ENCODE results near the gene RWDD1. TPM values are rescaled to one million over a fixed set of nuclear protein-coding genes. Genes with fewer than 3 reads are reported as not detected.

The RWDD1 gene
- total RNA-seq, 2 experiments from 2014 or later = 44.3 to 46.0 TPM

GRCh38 chr6:116568111-116568510, 3.2 kb upstream of the RWDD1 start:
- intact Hi-C loops (cut with micrococcal nuclease) = loop anchor here (10.0 kb wide), 1 partner anchor 283 kb away; no protein-coding TSS in a partner anchor
- no peaks in the 10 kb centered on the region for H3K9me3 Mint-ChIP-seq
- ChIA-PET POLR2A (no interaction called here), CTCF (interaction anchor here (0.6 to 1.7 kb wide), 2 partner anchors 103 to 280 kb away, joined by 3 to 7 read pairs; no protein-coding TSS in a partner anchor)
- DNase-seq (no peak), ATAC-seq (no peak)
- no peak overlapping the region for H3K27ac Mint-ChIP-seq
- TF ChIP-seq CTCF (IDR thresholded peaks at IDR 0.05) = no peak
- peaks cover 2% of the 10 kb centered on the region for H3K27me3 Mint-ChIP-seq
- H3K36me3 Mint-ChIP-seq (ENCODE audit: low read depth) = no peaks in the 10 kb centered on the region
- no peak overlapping the region for H3K4me3 Mint-ChIP-seq
- peaks cover 17% of the 10 kb centered on the region for H3K4me1 Mint-ChIP-seq (ENCODE audit: low read depth)

- TF ChIP-seq CTCF (IDR thresholded peaks at IDR 0.05) = no peak
- CTCF ChIA-PET = interaction anchor here (1.7 to 3.8 kb wide), 2 partner anchors 9 to 281 kb away, joined by 7 to 40 read pairs; no protein-coding TSS in a partner anchor
- H3K27me3 Mint-ChIP-seq = peaks cover 1% of the 10 kb centered on the region
- no peak for DNase-seq
- H3K4me1 Mint-ChIP-seq (ENCODE audit: low read depth) = peaks cover 26% of the 10 kb centered on the region
- POLR2A ChIA-PET = interaction anchor here (1.0 kb wide), 1 partner anchor 291 kb away, joined by 3 read pairs; no protein-coding TSS in a partner anchor
- intact Hi-C loops (cut with micrococcal nuclease) = loop anchor here (10.0 kb wide), 1 partner anchor 284 kb away; no protein-coding TSS in a partner anchor
- no peaks in the 10 kb centered on the region for H3K36me3 Mint-ChIP-seq (ENCODE audit: low read depth)
- ATAC-seq = no peak
- no peak overlapping the region for H3K4me3 Mint-ChIP-seq
- H3K9me3 Mint-ChIP-seq = no peaks in the 10 kb centered on the region
- H3K27ac Mint-ChIP-seq = no peak overlapping the region
These were observed 2.2 kb upstream of the RWDD1 start for GRCh38 chr6:116568821-116569755.

- intact Hi-C loops (cut with micrococcal nuclease) = no loop called here
- Mint-ChIP-seq H3K36me3 (ENCODE audit: low read depth) (peaks cover 10% of the 10 kb centered on the region), H3K4me3 (peak overlapping the region; percentile 95), H3K27ac (peak overlapping the region; percentile 96), H3K4me1 (ENCODE audit: low read depth) (peaks cover 37% of the 10 kb centered on the region), H3K27me3 (no peaks in the 10 kb centered on the region), H3K9me3 (no peaks in the 10 kb centered on the region)
- POLR2A ChIA-PET = interaction anchor here (0.6 to 1.6 kb wide), 11 partner anchors 8 to 299 kb away, joined by 3 to 5 read pairs (median 3); partner anchors contain the start of gene ZUP1
- no peak for TF ChIP-seq CTCF (IDR thresholded peaks at IDR 0.05)
- no peak for ATAC-seq
- CTCF ChIA-PET = interaction anchor here (1.1 to 3.8 kb wide), 8 partner anchors 9 to 299 kb away, joined by 3 to 40 read pairs (median 4); no protein-coding TSS in a partner anchor
- no peak for DNase-seq
These were observed 338 bp downstream of the RWDD1 start for GRCh38 chr6:116571683-116572000.

- no peaks in the 10 kb centered on the region for H3K27me3 Mint-ChIP-seq
- peak overlapping the region; percentile 96 for H3K27ac Mint-ChIP-seq
- no peak for ATAC-seq
- no peak for TF ChIP-seq CTCF (IDR thresholded peaks at IDR 0.05)
- H3K36me3 Mint-ChIP-seq (ENCODE audit: low read depth) = peaks cover 14% of the 10 kb centered on the region
- intact Hi-C loops (cut with micrococcal nuclease) = no loop called here
- POLR2A ChIA-PET = interaction anchor here (0.6 to 1.3 kb wide), 7 partner anchors 10 to 299 kb away, joined by 3 to 6 read pairs (median 3); partner anchors contain the start of gene ZUP1
- CTCF ChIA-PET = interaction anchor here (1.1 to 3.8 kb wide), 10 partner anchors 9 to 299 kb away, joined by 3 to 40 read pairs (median 4); no protein-coding TSS in a partner anchor
- H3K4me1 Mint-ChIP-seq (ENCODE audit: low read depth) = peaks cover 40% of the 10 kb centered on the region
- peak overlapping the region; percentile 95 for H3K4me3 Mint-ChIP-seq
- peak; percentile 26 for DNase-seq
- H3K9me3 Mint-ChIP-seq = no peaks in the 10 kb centered on the region
These were observed 858 bp downstream of the RWDD1 start for GRCh38 chr6:116572162-116572561.

Data from activated CD8-positive, alpha-beta T cell treated with anti-CD3 and anti-CD28 coated beads for 36 hours (primary cell).